Progenitor cell of endocrine pancreas (in vitro differentiated cells): ENCODE data around the gene PRKCQ. TPM values are rescaled to one million over a fixed set of nuclear protein-coding genes. Genes with fewer than 3 reads are reported as not detected.

Experiments
- DNase-seq: peaks from one replicate; pipeline ENCODE4 v3.0.0; 2021; ENCODE audit warnings: low spot score; ENCODE audit not compliant: unreplicated experiment
- H3K27ac Mint-ChIP-seq: 2 replicates; pipeline ENCODE4 v1.8.0; 2021; ENCODE audit warnings: mild to moderate bottlenecking, moderate library complexity, mixed read lengths
- H3K27me3 Mint-ChIP-seq: 2 replicates; pipeline ENCODE4 v1.8.0; 2021; ENCODE audit warnings: mixed read lengths
- H3K36me3 Mint-ChIP-seq: 2 replicates; pipeline ENCODE4 v1.8.0; 2022; ENCODE audit warnings: mixed read lengths; ENCODE audit not compliant: insufficient read depth
- H3K4me1 Mint-ChIP-seq: 2 replicates; pipeline ENCODE4 v1.8.0; 2021; ENCODE audit warnings: low read depth, mixed read lengths
- H3K4me3 Mint-ChIP-seq: 2 replicates; pipeline ENCODE4 v1.8.0; 2021; ENCODE audit warnings: low read depth, mild to moderate bottlenecking, moderate library complexity, mixed read lengths
- H3K9me3 Mint-ChIP-seq: 2 replicates; pipeline ENCODE4 v1.8.0; 2021; ENCODE audit warnings: low read depth, mixed read lengths
- CTCF ChIP-seq: fragments of 200-600 bp; sonication (generic); IDR thresholded peaks from one replicate; pipeline ENCODE4 v1.5.0; 2021; ENCODE audit warnings: antibody characterized with exemption, mild to moderate bottlenecking; ENCODE audit not compliant: unreplicated experiment
- total RNA-seq: library from RNA; stranded (reverse); gene quantifications from 2 replicates; pipeline ENCODE4 v1.2.1, GENCODE V29; 2021

PRKCQ gene
- total RNA-seq, 1 donor from 2014 or later: 5.6 TPM

GRCh38 chr10:6418613-6419216 lies 161.4 kb downstream of the PRKCQ start:
- Mint-ChIP-seq H3K4me3 (no peak overlapping the region), H3K9me3 (peaks cover 4% of the 10 kb centered on the region), H3K4me1 (no peaks in the 10 kb centered on the region), H3K27me3 (peaks cover 4% of the 10 kb centered on the region), H3K36me3 (no peaks in the 10 kb centered on the region), H3K27ac (no peak overlapping the region)
- no peak for TF ChIP-seq CTCF
- no peak for DNase-seq

GRCh38 chr10:6418167-6418566 lies 161.9 kb downstream of the PRKCQ start:
- Mint-ChIP-seq H3K4me1 (no peaks in the 10 kb centered on the region), H3K27me3 (peaks cover 4% of the 10 kb centered on the region), H3K4me3 (no peak overlapping the region), H3K9me3 (peaks cover 4% of the 10 kb centered on the region), H3K27ac (no peak overlapping the region), H3K36me3 (no peaks in the 10 kb centered on the region)
- TF ChIP-seq CTCF: no peak
- no peak for DNase-seq

GRCh38 chr10:6416892-6417512 lies 163.1 kb downstream of the PRKCQ start:
- no peak for DNase-seq
- Mint-ChIP-seq H3K4me1 (no peaks in the 10 kb centered on the region), H3K4me3 (no peak overlapping the region), H3K36me3 (no peaks in the 10 kb centered on the region), H3K27me3 (peaks cover 4% of the 10 kb centered on the region), H3K9me3 (peaks cover 4% of the 10 kb centered on the region), H3K27ac (no peak overlapping the region)
- TF ChIP-seq CTCF: peak; percentile 85

GRCh38 chr10:6411436-6411835 lies 168.6 kb downstream of the PRKCQ start:
- Mint-ChIP-seq H3K9me3 (no peaks in the 10 kb centered on the region), H3K27ac (no peak overlapping the region), H3K4me3 (no peak overlapping the region), H3K4me1 (no peaks in the 10 kb centered on the region), H3K27me3 (peaks cover 3% of the 10 kb centered on the region), H3K36me3 (no peaks in the 10 kb centered on the region)
- no peak for DNase-seq
- TF ChIP-seq CTCF: no peak

GRCh38 chr10:6410830-6411229 lies 169.2 kb downstream of the PRKCQ start:
- H3K4me3 Mint-ChIP-seq: no peak overlapping the region
- no peaks in the 10 kb centered on the region for H3K4me1 Mint-ChIP-seq
- no peak overlapping the region for H3K27ac Mint-ChIP-seq

More at GRCh38 chr10:6410830-6411229, 169.2 kb downstream of the PRKCQ start:
- DNase-seq: no peak
- Mint-ChIP-seq H3K9me3 (no peaks in the 10 kb centered on the region), H3K36me3 (no peaks in the 10 kb centered on the region), H3K27me3 (peaks cover 3% of the 10 kb centered on the region)
- no peak for TF ChIP-seq CTCF
